MM.1S (cell line): ENCODE results near the gene SURF2.

Experiments
- DNase-seq: peaks from one replicate; pipeline ENCODE4 v3.0.0-alpha.2; 2015
- H2AFZ ChIP-seq: fragments of 300-600 bp; sonication (generic); 2 replicates; pipeline ENCODE4 v1.6.0; 2016; ENCODE audit warnings: antibody characterized with exemption, low read length
- H3F3A ChIP-seq: fragments of 300-600 bp; sonication (generic); 2 replicates; pipeline ENCODE4 v1.6.1; 2016; ENCODE audit warnings: mild to moderate bottlenecking, antibody characterized with exemption, low read length, moderate library complexity, mixed read lengths; ENCODE audit not compliant: insufficient read depth
- H3K27ac ChIP-seq: fragments of 300-600 bp; sonication (generic); 2 replicates; pipeline ENCODE4 v1.5.1; 2016; ENCODE audit warnings: mild to moderate bottlenecking, low read length
- H3K27me3 ChIP-seq: fragments of 300-600 bp; sonication (generic); replicated peaks from 2 replicates; pipeline ENCODE4 v1.6.0; 2016; ENCODE audit warnings: low read length; ENCODE audit not compliant: insufficient read depth
- H3K36me3 ChIP-seq: fragments of 300-600 bp; sonication (generic); replicated peaks from 2 replicates; pipeline ENCODE4 v1.6.1; 2016; ENCODE audit warnings: mild to moderate bottlenecking, low read length, mixed read lengths; ENCODE audit not compliant: insufficient read depth
- H3K4me1 ChIP-seq: fragments of 300-600 bp; sonication (generic); 2 replicates; pipeline ENCODE4 v1.6.1; 2016; ENCODE audit warnings: low read length, mixed read lengths
- H3K4me2 ChIP-seq: fragments of 300-600 bp; sonication (generic); 2 replicates; pipeline ENCODE4 v1.6.0; 2016; ENCODE audit warnings: low read depth, low read length
- H3K4me3 ChIP-seq: fragments of 300-600 bp; sonication (generic); 2 replicates; pipeline ENCODE4 v1.5.1; 2016; ENCODE audit warnings: low read length, mixed read lengths
- H3K79me2 ChIP-seq: fragments of 300-600 bp; sonication (generic); 2 replicates; pipeline ENCODE4 v1.6.1; 2016; ENCODE audit warnings: mixed run types, low read length, mixed read lengths
- H3K9ac ChIP-seq: fragments of 300-600 bp; sonication (generic); 2 replicates; pipeline ENCODE4 v1.6.1; 2016; ENCODE audit warnings: low read length, mixed read lengths
- H3K9me2 ChIP-seq: fragments of 300-600 bp; sonication (generic); replicated peaks from 2 replicates; pipeline ENCODE4 v1.6.1; 2016; ENCODE audit warnings: mild to moderate bottlenecking, low read length, mixed read lengths; ENCODE audit not compliant: insufficient read depth
- H3K9me3 ChIP-seq: fragments of 300-600 bp; sonication (generic); replicated peaks from 2 replicates; pipeline ENCODE4 v1.6.1; 2016; ENCODE audit warnings: mild to moderate bottlenecking, low read length, mixed read lengths; ENCODE audit not compliant: insufficient read depth
- H4K20me1 ChIP-seq: fragments of 300-600 bp; sonication (generic); 2 replicates; pipeline ENCODE4 v1.6.1; 2016; ENCODE audit warnings: mild to moderate bottlenecking, low read length, moderate library complexity, mixed read lengths; ENCODE audit not compliant: insufficient read depth
- EZH2 ChIP-seq: fragments of 300-600 bp; sonication (generic); optimal IDR thresholded peaks from 2 replicates; pipeline ENCODE3; 2017; ENCODE audit warnings: low read depth, mild to moderate bottlenecking, antibody characterized with exemption, low read length, mixed read lengths
- EZH2phosphoT487 ChIP-seq: fragments of 300-600 bp; sonication (generic); IDR thresholded peaks from 2 replicates; pipeline ENCODE4 v1.6.1; 2018; ENCODE audit warnings: antibody characterized with exemption, low read length
- TF ChIP-seq, protein P1 (sequence below): fragments of 300-600 bp; sonication (generic); IDR thresholded peaks from 2 replicates; pipeline ENCODE4 v1.5.1; 2016; ENCODE audit warnings: antibody characterized with exemption, low read length, mixed read lengths

The SURF2 gene

DNA sequence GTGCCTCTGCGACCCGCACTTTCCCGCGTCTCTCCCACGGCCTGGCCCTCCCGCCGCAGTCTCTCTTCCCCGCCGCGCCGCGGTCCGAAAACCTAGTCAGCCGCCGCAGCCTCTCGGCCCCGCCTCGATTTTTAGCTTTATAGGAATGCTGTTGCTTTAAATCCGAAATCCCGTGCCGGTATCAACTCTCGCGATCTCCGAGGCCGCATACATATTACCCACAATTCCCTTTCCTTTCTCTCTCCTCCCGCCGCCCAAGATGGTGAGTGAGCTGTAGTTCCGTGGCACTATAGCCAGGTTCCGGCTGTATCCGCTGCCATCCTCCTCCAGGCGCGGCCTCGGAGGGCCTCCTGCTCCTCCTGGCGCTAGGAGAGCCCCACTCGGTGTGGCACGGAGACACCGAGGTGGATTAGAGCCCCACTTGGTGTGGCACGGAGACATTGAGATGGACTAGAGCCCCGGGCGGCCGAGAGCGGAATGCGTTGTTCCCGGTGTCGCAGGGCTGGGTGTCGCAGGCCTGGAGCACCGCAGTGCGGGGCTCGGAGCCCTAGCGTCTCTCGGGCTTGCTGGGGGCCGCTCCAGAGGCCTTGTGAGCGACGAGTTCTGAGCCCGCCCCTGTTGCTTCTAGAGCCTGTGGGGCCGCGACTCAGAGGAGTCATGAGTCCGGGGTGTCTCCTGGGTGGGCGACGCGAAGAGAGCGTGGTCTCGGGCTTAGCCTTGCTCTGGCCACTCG is 8.2 kb upstream of the SURF2 start, which contains the start of the genes MED22 and RPL7A:
Gene MED22 (minus strand): TSS at position 147 of the 733 bp plus-strand sequence. CDS start 1,469 bp downstream, outside the sequence.
Gene RPL7A (plus strand): TSS at position 234 of the 733 bp plus-strand sequence. CDS start 26 bp downstream, at position 260.
- Histone ChIP-seq H3K9me2 (no peaks in the 10 kb centered on the region), H3K4me2 (peak within 1 kb of the TSS; percentile 97), H3F3A (peaks cover 51% of the 10 kb centered on the region), H3K9me3 (no peaks in the 10 kb centered on the region), H4K20me1 (peaks cover 11% of the 10 kb centered on the region), H3K4me1 (peaks cover 17% of the 10 kb centered on the region; the same call in 1 of the 2 replicates), H3K27ac (peak within 1 kb of the TSS; percentile 83), H3K79me2 (peaks cover 58% of the 10 kb centered on the region), H3K27me3 (no peaks in the 10 kb centered on the region), H3K4me3 (peak within 1 kb of the TSS; percentile 97), H2AFZ (peak within 1 kb of the TSS; percentile 80), H3K9ac (peak within 1 kb of the TSS; percentile 99), H3K36me3 (peaks cover 17% of the 10 kb centered on the region)
- peak; percentile 95 for DNase-seq
- TF ChIP-seq EZH2phosphoT487, result no peak
- TF ChIP-seq, protein P1, sequence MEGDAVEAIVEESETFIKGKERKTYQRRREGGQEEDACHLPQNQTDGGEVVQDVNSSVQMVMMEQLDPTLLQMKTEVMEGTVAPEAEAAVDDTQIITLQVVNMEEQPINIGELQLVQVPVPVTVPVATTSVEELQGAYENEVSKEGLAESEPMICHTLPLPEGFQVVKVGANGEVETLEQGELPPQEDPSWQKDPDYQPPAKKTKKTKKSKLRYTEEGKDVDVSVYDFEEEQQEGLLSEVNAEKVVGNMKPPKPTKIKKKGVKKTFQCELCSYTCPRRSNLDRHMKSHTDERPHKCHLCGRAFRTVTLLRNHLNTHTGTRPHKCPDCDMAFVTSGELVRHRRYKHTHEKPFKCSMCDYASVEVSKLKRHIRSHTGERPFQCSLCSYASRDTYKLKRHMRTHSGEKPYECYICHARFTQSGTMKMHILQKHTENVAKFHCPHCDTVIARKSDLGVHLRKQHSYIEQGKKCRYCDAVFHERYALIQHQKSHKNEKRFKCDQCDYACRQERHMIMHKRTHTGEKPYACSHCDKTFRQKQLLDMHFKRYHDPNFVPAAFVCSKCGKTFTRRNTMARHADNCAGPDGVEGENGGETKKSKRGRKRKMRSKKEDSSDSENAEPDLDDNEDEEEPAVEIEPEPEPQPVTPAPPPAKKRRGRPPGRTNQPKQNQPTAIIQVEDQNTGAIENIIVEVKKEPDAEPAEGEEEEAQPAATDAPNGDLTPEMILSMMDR, result no peak
- no peak for TF ChIP-seq EZH2

DNA sequence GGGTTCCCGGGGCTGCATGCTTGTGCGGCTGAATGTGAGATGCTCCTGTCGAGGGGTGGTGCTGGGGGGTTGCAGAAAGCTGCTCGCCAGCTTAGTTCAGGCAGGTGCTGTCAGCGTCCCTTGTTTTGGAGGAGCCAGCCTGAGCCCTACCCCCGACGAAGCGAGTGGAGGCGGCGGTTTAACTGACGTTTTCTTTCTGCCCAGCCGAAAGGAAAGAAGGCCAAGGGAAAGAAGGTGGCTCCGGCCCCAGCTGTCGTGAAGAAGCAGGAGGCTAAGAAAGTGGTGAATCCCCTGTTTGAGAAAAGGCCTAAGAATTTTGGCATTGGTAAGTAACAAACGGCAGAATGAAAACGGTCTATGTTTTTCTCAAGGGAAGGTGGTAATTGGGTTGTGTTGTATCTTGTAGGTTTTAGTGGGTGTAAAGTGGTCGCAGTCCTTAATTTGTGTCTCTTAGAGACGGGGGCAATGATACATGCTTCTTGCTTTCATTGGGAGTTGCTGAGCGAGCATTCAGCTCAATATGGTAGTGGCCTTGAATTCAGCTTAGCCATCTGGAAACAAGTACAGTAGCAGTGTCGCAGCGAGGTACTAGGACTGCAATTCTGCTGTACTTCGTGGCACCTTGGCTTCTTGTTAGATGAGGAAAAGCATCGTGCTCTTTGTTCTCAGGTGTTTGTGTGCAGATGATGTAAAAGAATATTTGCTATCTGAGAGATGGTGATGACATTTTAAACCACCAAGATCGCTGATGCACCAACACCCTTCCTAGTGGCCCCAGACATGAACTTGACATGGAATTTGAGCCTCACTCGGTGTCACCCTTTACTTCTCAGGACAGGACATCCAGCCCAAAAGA is 7.4 kb upstream of the SURF2 start:
- Histone ChIP-seq H3K4me3 (peak overlapping the region; percentile 97), H3K9me3 (no peaks in the 10 kb centered on the region), H3K4me1 (peaks cover 17% of the 10 kb centered on the region; the same call in 1 of the 2 replicates), H3K27me3 (no peaks in the 10 kb centered on the region), H4K20me1 (peaks cover 11% of the 10 kb centered on the region), H2AFZ (no peak overlapping the region), H3K36me3 (peaks cover 17% of the 10 kb centered on the region), H3K79me2 (peaks cover 58% of the 10 kb centered on the region), H3K9me2 (no peaks in the 10 kb centered on the region), H3K4me2 (peak overlapping the region; percentile 97), H3K9ac (peak overlapping the region; percentile 99), H3F3A (peaks cover 58% of the 10 kb centered on the region), H3K27ac (peak overlapping the region; percentile 83)
- TF ChIP-seq EZH2 (no peak), EZH2phosphoT487 (no peak)
- TF ChIP-seq, protein P1, result no peak
- DNase-seq, result no peak

DNA sequence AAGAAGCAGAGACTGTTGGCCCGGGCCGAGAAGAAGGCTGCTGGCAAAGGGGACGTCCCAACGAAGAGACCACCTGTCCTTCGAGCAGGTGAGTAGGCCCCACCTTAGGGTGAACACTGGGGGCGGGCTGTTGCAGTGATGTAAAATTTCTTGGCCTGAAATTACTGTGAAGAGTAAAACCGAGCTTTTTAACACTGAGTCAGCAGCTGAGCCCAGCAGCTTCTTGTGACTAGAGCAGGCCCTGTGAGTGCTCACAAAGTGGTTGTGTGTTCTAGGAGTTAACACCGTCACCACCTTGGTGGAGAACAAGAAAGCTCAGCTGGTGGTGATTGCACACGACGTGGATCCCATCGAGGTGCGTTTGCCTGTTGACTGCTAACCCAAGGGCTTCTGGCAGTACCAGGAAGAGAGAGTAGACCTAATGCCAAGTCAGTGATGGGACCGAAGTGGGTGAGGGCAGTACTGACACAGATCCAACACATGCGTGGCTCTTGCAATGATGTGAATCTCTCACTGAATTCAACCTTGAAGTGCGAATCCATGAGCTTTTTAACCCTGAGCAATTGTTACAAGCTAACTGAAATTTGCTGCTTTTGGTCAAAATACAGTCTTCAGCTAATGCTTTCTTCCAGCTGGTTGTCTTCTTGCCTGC is 6.3 kb upstream of the SURF2 start:
- Histone ChIP-seq H3K27ac (no peak overlapping the region; the same call in 1 of the 2 replicates), H3K27me3 (no peaks in the 10 kb centered on the region), H3K36me3 (peaks cover 17% of the 10 kb centered on the region), H3K4me3 (peak overlapping the region; percentile 97; the same call in 1 of the 2 replicates), H4K20me1 (peaks cover 11% of the 10 kb centered on the region), H3K9me3 (no peaks in the 10 kb centered on the region), H3F3A (peaks cover 63% of the 10 kb centered on the region), H3K4me2 (peak overlapping the region; percentile 97; the same call in 1 of the 2 replicates), H3K9me2 (no peaks in the 10 kb centered on the region), H3K79me2 (peaks cover 62% of the 10 kb centered on the region), H3K4me1 (peaks cover 17% of the 10 kb centered on the region; the same call in 1 of the 2 replicates), H2AFZ (no peak overlapping the region), H3K9ac (no peak overlapping the region; the same call in 1 of the 2 replicates)
- TF ChIP-seq EZH2 (no peak), EZH2phosphoT487 (no peak)
- TF ChIP-seq, protein P1, result no peak
- DNase-seq, result no peak
